ENCODE results near the gene ME1.
"Not testable (repeated sequence)": the region's sequence is repeated elsewhere in the genome, so short reads cannot be mapped to it uniquely, and the experiment has no call there.

GRCh38 chr6:83191974-83192373 lies 238.9 kb downstream of the ME1 start:
- not testable (repeated sequence) for TF ChIP-seq POLR2AphosphoS5, CTCF (IDR thresholded peaks at IDR 0.05)

Data from breast epithelium (tissue), 3 donors.